ENCODE measurements around the gene KCNA1. TPM values are rescaled to one million over a fixed set of nuclear protein-coding genes. Genes with fewer than 3 reads are reported as not detected.
A peak's percentile ranks its signal among the peaks of the same experiment; 100 is the strongest.

Gene KCNA1
- polyA plus RNA-seq, 1 donor (not counting 4 experiments of a cell fraction or from before 2014, with no cell fraction given) = not detected

- FAIRE-seq (no peak), DNase-seq (ENCODE audit: low read depth, low spot score) (no peak)
- Histone ChIP-seq H3K4me1 (ENCODE audit: control insufficient read depth, extremely low read depth, insufficient read depth, low read length) (no peaks in the 10 kb centered on the region), H3K4me2 (ENCODE audit: control insufficient read depth, extremely low read depth, insufficient read depth, low read depth, low read length) (no peak overlapping the region), H2AFZ (ENCODE audit: control insufficient read depth, low read length) (no peak overlapping the region), H4K20me1 (ENCODE audit: control insufficient read depth, extremely low read depth, insufficient read depth, low read length) (no peaks in the 10 kb centered on the region), H3K36me3 (ENCODE audit: control insufficient read depth in 2 of 2, extremely low read depth in 1 of 2, insufficient read depth in 2 of 2, low read length in 2 of 2) (no peaks in the 10 kb centered on the region), H3K9me1 (ENCODE audit: control insufficient read depth, extremely low read depth, insufficient read depth, low read length) (no peaks in the 10 kb centered on the region), H3K79me2 (ENCODE audit: control insufficient read depth, insufficient read depth, low read length) (no peaks in the 10 kb centered on the region), H3K27me3 (ENCODE audit: control insufficient read depth, extremely low read depth, insufficient read depth, low read length) (no peaks in the 10 kb centered on the region), H3K27ac (ENCODE audit: control insufficient read depth, insufficient read depth, low read length) (no peak overlapping the region), H3K9me3 (ENCODE audit: control insufficient read depth, low read depth, low read length) (no peaks in the 10 kb centered on the region), H3K9ac (ENCODE audit: control insufficient read depth, extremely low read depth, insufficient read depth, low read length) (no peak overlapping the region), H3K4me3 (ENCODE audit: control insufficient read depth in 2 of 3, extremely low read depth in 1 of 3, insufficient read depth in 2 of 3, low read depth in 1 of 3, low read length in 3 of 3) (peak overlapping the region in 1 of 3 experiments; percentile 14)
- TF ChIP-seq CTCF (optimal IDR thresholded peaks at IDR 0.05 in 1 of 3, IDR thresholded peaks at IDR 0.05 in 1 of 3, conservative IDR thresholded peaks at IDR 0.05 in 1 of 3; ENCODE audit: extremely low read depth in 1 of 3, insufficient read depth in 2 of 3, low read length in 3 of 3) (no peak), EZH2 (IDR thresholded peaks at IDR 0.05; ENCODE audit: low read length) (no peak)
- dilution Hi-C loops (cut with MboI; ENCODE audit: extremely low pct_ligation_motif_present, low sequenced_read_pairs) = no loop called here
Measured at GRCh38 chr12:4960030-4960429, 50.3 kb downstream of the KCNA1 start.

- dilution Hi-C loops (cut with MboI; ENCODE audit: extremely low pct_ligation_motif_present, low sequenced_read_pairs) = no loop called here
- no peaks in the 10 kb centered on the region for H3K27me3 ChIP-seq (ENCODE audit: control insufficient read depth, extremely low read depth, insufficient read depth, low read length)
Measured at GRCh38 chr12:4960547-4960946, 50.8 kb downstream of the KCNA1 start.

More at GRCh38 chr12:4960547-4960946, 50.8 kb downstream of the KCNA1 start:
- no peak overlapping the region for H3K27ac ChIP-seq (ENCODE audit: control insufficient read depth, insufficient read depth, low read length)
- H3K4me3 ChIP-seq (ENCODE audit: control insufficient read depth in 2 of 3, extremely low read depth in 1 of 3, insufficient read depth in 2 of 3, low read depth in 1 of 3, low read length in 3 of 3) = no peak overlapping the region
- no peaks in the 10 kb centered on the region for H4K20me1 ChIP-seq (ENCODE audit: control insufficient read depth, extremely low read depth, insufficient read depth, low read length)
- H3K9ac ChIP-seq (ENCODE audit: control insufficient read depth, extremely low read depth, insufficient read depth, low read length) = no peak overlapping the region
- no peaks in the 10 kb centered on the region for H3K79me2 ChIP-seq (ENCODE audit: control insufficient read depth, insufficient read depth, low read length)
- H3K9me3 ChIP-seq (ENCODE audit: control insufficient read depth, low read depth, low read length) = no peaks in the 10 kb centered on the region
- no peaks in the 10 kb centered on the region for H3K9me1 ChIP-seq (ENCODE audit: control insufficient read depth, extremely low read depth, insufficient read depth, low read length)
- TF ChIP-seq EZH2 (IDR thresholded peaks at IDR 0.05; ENCODE audit: low read length) (no peak), CTCF (optimal IDR thresholded peaks at IDR 0.05 in 1 of 3, IDR thresholded peaks at IDR 0.05 in 1 of 3, conservative IDR thresholded peaks at IDR 0.05 in 1 of 3; ENCODE audit: extremely low read depth in 1 of 3, insufficient read depth in 2 of 3, low read length in 3 of 3) (no peak)
- H3K4me2 ChIP-seq (ENCODE audit: control insufficient read depth, extremely low read depth, insufficient read depth, low read depth, low read length) = no peak overlapping the region
- no peaks in the 10 kb centered on the region for H3K36me3 ChIP-seq (ENCODE audit: control insufficient read depth in 2 of 2, extremely low read depth in 1 of 2, insufficient read depth in 2 of 2, low read length in 2 of 2)
- no peak for DNase-seq (ENCODE audit: low read depth, low spot score)
- no peak for FAIRE-seq
- H2AFZ ChIP-seq (ENCODE audit: control insufficient read depth, low read length) = no peak overlapping the region
- no peaks in the 10 kb centered on the region for H3K4me1 ChIP-seq (ENCODE audit: control insufficient read depth, extremely low read depth, insufficient read depth, low read length)
